OCI-LY1 (cell line): ENCODE measurements around the gene CDC42.

Source experiments
- H2AFZ ChIP-seq: fragments of 200-600 bp; sonication (generic), shearing (Covaris generic); 2 replicates; pipeline ENCODE4 v1.6.0; 2014; ENCODE audit warnings: antibody characterized with exemption, mild to moderate bottlenecking, low read length
- H3F3A ChIP-seq: fragments of 200-600 bp; sonication (generic), shearing (Covaris generic); 2 replicates; pipeline ENCODE4 v1.6.0; 2014; ENCODE audit warnings: mild to moderate bottlenecking, antibody characterized with exemption, low read length, moderate library complexity; ENCODE audit not compliant: insufficient read depth
- H3K27ac ChIP-seq: fragments of 200-600 bp; sonication (generic); 2 replicates; pipeline ENCODE4 v1.5.1; 2014; ENCODE audit warnings: low read length, mixed run types, mild to moderate bottlenecking, low read depth; ENCODE audit not compliant: poor library complexity, severe bottlenecking
- H3K27me3 ChIP-seq: fragments of 200-600 bp; sonication (generic); 2 replicates; pipeline ENCODE4 v1.6.0; 2014; ENCODE audit warnings: antibody characterized with exemption, mild to moderate bottlenecking, low read length, moderate library complexity; ENCODE audit not compliant: insufficient read depth
- H3K36me3 ChIP-seq: fragments of 200-600 bp; sonication (generic); 2 replicates; pipeline ENCODE4 v1.6.1; 2014; ENCODE audit warnings: mild to moderate bottlenecking, antibody characterized with exemption, low read length, moderate library complexity, mixed read lengths; ENCODE audit not compliant: insufficient read depth
- H3K4me1 ChIP-seq: fragments of 200-600 bp; sonication (generic); 2 replicates; pipeline ENCODE4 v1.5.1; 2014; ENCODE audit warnings: mild to moderate bottlenecking, low read length, moderate library complexity; ENCODE audit not compliant: insufficient read depth, severe bottlenecking
- H3K4me2 ChIP-seq: fragments of 200-600 bp; sonication (generic), shearing (Covaris generic); 2 replicates; pipeline ENCODE4 v1.6.1; 2014; ENCODE audit warnings: low read length
- H3K4me3 ChIP-seq: fragments of 200-600 bp; sonication (generic); 2 replicates; pipeline ENCODE4 v1.5.1; 2014; ENCODE audit warnings: low read length, low read depth, mild to moderate bottlenecking, mixed read lengths; ENCODE audit not compliant: poor library complexity, severe bottlenecking
- H3K79me2 ChIP-seq: fragments of 200-600 bp; shearing (Covaris generic); 2 replicates; pipeline ENCODE4 v1.6.1; 2016; ENCODE audit warnings: mixed run types, low read length, mixed read lengths; ENCODE audit not compliant: insufficient read depth
- H3K9ac ChIP-seq: fragments of 200-600 bp; sonication (generic), shearing (Covaris generic); 2 replicates; pipeline ENCODE4 v1.6.1; 2014; ENCODE audit warnings: mild to moderate bottlenecking, low read length, mixed read lengths
- H3K9me2 ChIP-seq: fragments of 200-600 bp; sonication (generic), shearing (Covaris generic); 2 replicates; pipeline ENCODE4 v1.6.1; 2014; ENCODE audit warnings: low read depth, mild to moderate bottlenecking, low read length, mixed read lengths
- H3K9me3 ChIP-seq: fragments of 200-600 bp; shearing (Covaris generic); 2 replicates; pipeline ENCODE4 v1.6.1; 2014; ENCODE audit warnings: low read length, mixed read lengths
- H4K20me1 ChIP-seq: fragments of 200-600 bp; sonication (generic), shearing (Covaris generic); 2 replicates; pipeline ENCODE4 v1.6.0; 2016; ENCODE audit warnings: mild to moderate bottlenecking, low read length; ENCODE audit not compliant: insufficient read depth
- EZH2 ChIP-seq: fragments of 200-600 bp; sonication (generic), shearing (Covaris generic); IDR thresholded peaks from 2 replicates; pipeline ENCODE4 v1.8.0; 2017; ENCODE audit warnings: borderline replicate concordance, mixed run types, mild to moderate bottlenecking, antibody characterized with exemption, low read length, moderate library complexity, mixed read lengths
- TF ChIP-seq, protein P1 (sequence below): fragments of 200-600 bp; sonication (generic), shearing (Covaris generic); IDR thresholded peaks from 2 replicates; pipeline ENCODE4 v1.5.1; 2017; ENCODE audit warnings: mild to moderate bottlenecking, antibody characterized with exemption, low read length, moderate library complexity, mixed read lengths

Gene CDC42

DNA sequence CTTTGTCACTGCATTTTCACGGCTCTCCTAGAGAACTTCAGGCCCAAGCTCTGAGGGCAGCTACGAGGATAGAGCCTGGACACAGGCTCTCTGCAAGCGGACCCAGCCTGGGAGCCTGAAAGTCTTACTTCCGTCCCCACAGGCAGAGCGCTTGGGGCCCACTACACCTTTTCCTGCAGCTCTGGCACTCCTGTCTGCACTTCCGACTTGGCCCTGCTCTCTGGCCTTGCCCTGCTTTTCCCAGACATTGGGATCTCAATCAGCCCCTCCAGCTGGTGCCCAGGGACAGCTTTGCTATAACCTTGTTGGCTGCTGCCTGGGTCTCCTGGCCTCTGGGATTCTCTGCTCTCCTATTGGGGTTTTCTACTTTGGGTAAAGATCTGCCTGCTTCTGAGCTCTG, 62.8 kb downstream of the CDC42 start:
- H4K20me1 ChIP-seq = no peaks in the 10 kb centered on the region
- H3K27ac ChIP-seq = no peak overlapping the region

DNA sequence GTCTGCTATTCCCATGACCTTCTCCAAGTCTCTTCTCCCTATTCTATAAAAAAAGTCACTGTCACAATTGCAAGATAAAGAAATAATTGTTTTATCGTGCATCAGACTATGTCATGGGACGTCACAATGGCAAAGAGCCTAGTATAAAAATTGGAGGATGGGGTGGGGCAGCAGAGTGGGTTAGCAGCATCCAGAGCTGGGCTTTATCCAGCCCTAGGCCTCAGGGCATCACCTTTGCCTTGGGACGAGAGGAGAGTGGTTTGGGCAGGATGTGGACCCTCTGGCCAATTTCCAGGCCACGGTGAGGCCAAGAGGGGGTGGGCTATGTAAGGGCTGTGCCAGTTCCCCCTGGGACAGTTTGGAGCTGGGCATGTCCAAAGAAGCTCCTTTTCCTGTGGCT, 64.7 kb downstream of the CDC42 start:
- Histone ChIP-seq H3F3A (no peaks in the 10 kb centered on the region), H3K27me3 (no peaks in the 10 kb centered on the region), H3K79me2 (no peaks in the 10 kb centered on the region), H3K4me2 (no peak overlapping the region), H3K36me3 (peaks cover 9% of the 10 kb centered on the region), H4K20me1 (no peaks in the 10 kb centered on the region), H3K27ac (no peak overlapping the region), H3K4me3 (no peak overlapping the region), H3K9ac (no peak overlapping the region), H2AFZ (no peak overlapping the region), H3K4me1 (peaks cover 4% of the 10 kb centered on the region), H3K9me2 (no peaks in the 10 kb centered on the region), H3K9me3 (no peaks in the 10 kb centered on the region)
- no peak for TF ChIP-seq EZH2
- TF ChIP-seq, protein P1, sequence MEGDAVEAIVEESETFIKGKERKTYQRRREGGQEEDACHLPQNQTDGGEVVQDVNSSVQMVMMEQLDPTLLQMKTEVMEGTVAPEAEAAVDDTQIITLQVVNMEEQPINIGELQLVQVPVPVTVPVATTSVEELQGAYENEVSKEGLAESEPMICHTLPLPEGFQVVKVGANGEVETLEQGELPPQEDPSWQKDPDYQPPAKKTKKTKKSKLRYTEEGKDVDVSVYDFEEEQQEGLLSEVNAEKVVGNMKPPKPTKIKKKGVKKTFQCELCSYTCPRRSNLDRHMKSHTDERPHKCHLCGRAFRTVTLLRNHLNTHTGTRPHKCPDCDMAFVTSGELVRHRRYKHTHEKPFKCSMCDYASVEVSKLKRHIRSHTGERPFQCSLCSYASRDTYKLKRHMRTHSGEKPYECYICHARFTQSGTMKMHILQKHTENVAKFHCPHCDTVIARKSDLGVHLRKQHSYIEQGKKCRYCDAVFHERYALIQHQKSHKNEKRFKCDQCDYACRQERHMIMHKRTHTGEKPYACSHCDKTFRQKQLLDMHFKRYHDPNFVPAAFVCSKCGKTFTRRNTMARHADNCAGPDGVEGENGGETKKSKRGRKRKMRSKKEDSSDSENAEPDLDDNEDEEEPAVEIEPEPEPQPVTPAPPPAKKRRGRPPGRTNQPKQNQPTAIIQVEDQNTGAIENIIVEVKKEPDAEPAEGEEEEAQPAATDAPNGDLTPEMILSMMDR = no peak

More for the DNA sequence above, 62.8 kb downstream of the CDC42 start:
- Histone ChIP-seq H3F3A (no peaks in the 10 kb centered on the region), H3K9me3 (no peaks in the 10 kb centered on the region), H2AFZ (no peak overlapping the region), H3K27me3 (no peaks in the 10 kb centered on the region), H3K9me2 (no peaks in the 10 kb centered on the region), H3K4me3 (no peak overlapping the region), H3K9ac (no peak overlapping the region), H3K79me2 (no peaks in the 10 kb centered on the region), H3K4me2 (no peak overlapping the region), H3K36me3 (peaks cover 22% of the 10 kb centered on the region), H3K4me1 (peaks cover 4% of the 10 kb centered on the region)
- TF ChIP-seq EZH2 = no peak
- TF ChIP-seq, protein P1 = no peak

DNA sequence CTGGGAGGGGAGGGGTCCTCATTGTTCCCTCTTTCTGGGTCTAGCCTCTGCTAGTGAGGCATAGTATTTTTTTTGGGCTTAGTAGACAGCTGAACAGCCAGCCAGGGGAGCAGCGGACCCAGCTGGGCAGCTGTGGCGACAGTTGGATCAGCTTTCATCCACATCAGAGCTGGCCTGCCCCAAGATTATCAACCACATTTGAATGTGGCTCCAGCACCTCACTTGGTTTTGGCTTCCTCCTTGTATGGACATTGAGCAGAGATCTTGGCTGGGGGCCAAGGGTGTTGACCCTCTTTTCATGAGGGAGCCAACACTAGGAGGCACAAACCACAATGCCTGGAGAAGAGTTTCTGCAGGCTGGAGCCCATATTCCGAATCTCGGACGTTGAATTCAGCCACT, 65.3 kb downstream of the CDC42 start:
- Histone ChIP-seq H3K79me2 (no peaks in the 10 kb centered on the region), H3K36me3 (peaks cover 7% of the 10 kb centered on the region), H3K27me3 (no peaks in the 10 kb centered on the region), H4K20me1 (no peaks in the 10 kb centered on the region), H3K4me1 (peaks cover 4% of the 10 kb centered on the region), H3K4me3 (no peak overlapping the region), H3F3A (no peaks in the 10 kb centered on the region), H3K9me3 (no peaks in the 10 kb centered on the region), H3K9ac (no peak overlapping the region), H3K27ac (no peak overlapping the region), H2AFZ (no peak overlapping the region), H3K9me2 (no peaks in the 10 kb centered on the region), H3K4me2 (no peak overlapping the region)
- TF ChIP-seq EZH2 = no peak
- TF ChIP-seq, protein P1 = no peak
